ENCODE measurements around the gene TMEM63B.

The TMEM63B gene

GRCh38 chr6:44117397-44118128 lies 9.8 kb upstream of the TMEM63B start:
- no peak for DNase-seq (ENCODE audit: low spot score)

GRCh38 chr6:44119704-44120262 lies 7.6 kb upstream of the TMEM63B start:
- no peak for DNase-seq (ENCODE audit: low spot score)

- DNase-seq (ENCODE audit: low spot score) = no peak
Measured at GRCh38 chr6:44120692-44121443, 6.5 kb upstream of the TMEM63B start.

- no peak for DNase-seq (ENCODE audit: low spot score)
Measured at GRCh38 chr6:44122801-44123200, 4.6 kb upstream of the TMEM63B start.

- DNase-seq (ENCODE audit: low spot score) = no peak
Measured at GRCh38 chr6:44123544-44123943, 3.8 kb upstream of the TMEM63B start.

- peak; percentile 72 for DNase-seq (ENCODE audit: low spot score)
Measured at GRCh38 chr6:44126320-44127149, 819 bp upstream of the TMEM63B start.

GRCh38 chr6:44128020-44128917 lies 915 bp downstream of the TMEM63B start:
- peak; percentile 67 for DNase-seq (ENCODE audit: low spot score)

GRCh38 chr6:44129841-44130322 lies 2.5 kb downstream of the TMEM63B start:
- DNase-seq (ENCODE audit: low spot score) = no peak

GRCh38 chr6:44131892-44132291 lies 4.5 kb downstream of the TMEM63B start:
- DNase-seq (ENCODE audit: low spot score) = no peak

GRCh38 chr6:44132476-44132875 lies 5.1 kb downstream of the TMEM63B start:
- DNase-seq (ENCODE audit: low spot score) = no peak

GRCh38 chr6:44133003-44133931 lies 5.9 kb downstream of the TMEM63B start:
- DNase-seq (ENCODE audit: low spot score) = peak; percentile 61

- no peak for DNase-seq (ENCODE audit: low spot score)
Measured at GRCh38 chr6:44133981-44134711, 6.8 kb downstream of the TMEM63B start.

- no peak for DNase-seq (ENCODE audit: low spot score)
Measured at GRCh38 chr6:44135173-44135758, 7.9 kb downstream of the TMEM63B start.

- DNase-seq (ENCODE audit: low spot score) = no peak
Measured at GRCh38 chr6:44135875-44136274, 8.5 kb downstream of the TMEM63B start.

GRCh38 chr6:44138717-44139350 lies 11.5 kb downstream of the TMEM63B start:
- DNase-seq (ENCODE audit: low spot score) = no peak

- no peak for DNase-seq (ENCODE audit: low spot score)
Measured at GRCh38 chr6:44139351-44139743, 12.0 kb downstream of the TMEM63B start.

- no peak for DNase-seq (ENCODE audit: low spot score)
Measured at GRCh38 chr6:44142835-44143234, 15.5 kb downstream of the TMEM63B start.

GRCh38 chr6:44143731-44144130 lies 16.4 kb downstream of the TMEM63B start:
- DNase-seq (ENCODE audit: low spot score) = no peak
